Posterior cingulate gyrus (tissue), 11 donors: Measurements from ENCODE around the gene GUK1.
A peak's percentile ranks its signal among the peaks of the same experiment; 100 is the strongest.

Source experiments
- DNase-seq, 10 donors: peaks; one replicate each; pipeline versions ENCODE4 v3.0.0 to v3.0.0-alpha.2; 2020 to 2021; ENCODE audit warnings: mixed read lengths in 3 of 10
- intact Hi-C: fragments of 100-400 bp; cut with DNase I; formaldehyde crosslinking; loops from one replicate; pipeline ENCODE4 v1.15.1; 2023

Gene GUK1

GRCh38 chr1:228146417-228147150 lies 6.5 kb downstream of the GUK1 start:
- intact Hi-C loops = loop anchor here (10.0 kb wide), 1 partner anchor 258 kb away; the partner anchor contains the start of gene TRIM11
- DNase-seq = peak in 2 of 10 donors; percentile 43 to 75

- intact Hi-C loops = loop anchor here (10.0 kb wide), 1 partner anchor 258 kb away; the partner anchor contains the start of gene TRIM11
- DNase-seq = peak in 2 of 10 donors; percentile 42 to 80
Observed at GRCh38 chr1:228147151-228147693, 7.1 kb downstream of the GUK1 start.

GRCh38 chr1:228147768-228148167 lies 7.7 kb downstream of the GUK1 start:
- intact Hi-C loops = loop anchor here (10.0 kb wide), 1 partner anchor 257 kb away; the partner anchor contains the start of gene TRIM11
- DNase-seq = no peak

GRCh38 chr1:228148196-228148861 lies 8.2 kb downstream of the GUK1 start:
- DNase-seq = peak in 1 of 10 donors; percentile 79
- intact Hi-C loops = loop anchor here (10.0 kb wide), 1 partner anchor 256 kb away; the partner anchor contains the start of gene TRIM11

GRCh38 chr1:228148935-228149405 lies 8.9 kb downstream of the GUK1 start:
- intact Hi-C loops = loop anchor here (10.0 kb wide), 1 partner anchor 256 kb away; the partner anchor contains the start of gene TRIM11
- DNase-seq = peak in 3 of 10 donors; percentile 47 to 74 (median 73)

- intact Hi-C loops = loop anchor here (10.0 kb wide), 1 partner anchor 255 kb away; the partner anchor contains the start of gene TRIM11
- peak in 8 of 10 donors; percentile 53 to 95 (median 63) for DNase-seq
Observed at GRCh38 chr1:228149406-228150119, 9.5 kb downstream of the GUK1 start, which contains the start of gene GJC2. GJC2 (plus strand) TSS chr1:228149930; CDS start chr1:228157759, 7,829 bp downstream.

- intact Hi-C loops = no loop called here
Observed at GRCh38 chr1:228150120-228150460, 10.0 kb downstream of the GUK1 start.

GRCh38 chr1:228150461-228151179 lies 10.5 kb downstream of the GUK1 start:
- intact Hi-C loops = no loop called here
- DNase-seq = peak in 7 of 10 donors; percentile 48 to 95 (median 78)

More at GRCh38 chr1:228150120-228150460, 10.0 kb downstream of the GUK1 start:
- peak in 4 of 10 donors; percentile 37 to 89 (median 52) for DNase-seq

GRCh38 chr1:228151180-228151925 lies 11.3 kb downstream of the GUK1 start:
- intact Hi-C loops = no loop called here
- peak in 4 of 10 donors; percentile 8 to 82 (median 72) for DNase-seq

GRCh38 chr1:228152097-228152917 lies 12.2 kb downstream of the GUK1 start:
- intact Hi-C loops = no loop called here
- peak in 5 of 10 donors; percentile 6 to 77 (median 50) for DNase-seq

GRCh38 chr1:228152918-228153258 lies 12.8 kb downstream of the GUK1 start:
- DNase-seq = peak in 3 of 10 donors; percentile 6 to 43 (median 19)
- intact Hi-C loops = no loop called here

GRCh38 chr1:228154021-228154669 lies 14.1 kb downstream of the GUK1 start:
- DNase-seq = peak in 5 of 10 donors; percentile 5 to 57 (median 30)
- intact Hi-C loops = no loop called here

GRCh38 chr1:228154670-228155571 lies 14.8 kb downstream of the GUK1 start:
- peak in 4 of 10 donors; percentile 7 to 61 (median 52) for DNase-seq

GRCh38 chr1:228155596-228156514 lies 15.8 kb downstream of the GUK1 start:
- intact Hi-C loops = no loop called here
- peak in 4 of 10 donors; percentile 4 to 69 (median 50) for DNase-seq

More at GRCh38 chr1:228154670-228155571, 14.8 kb downstream of the GUK1 start:
- intact Hi-C loops = no loop called here

- intact Hi-C loops = no loop called here
- peak in 3 of 10 donors; percentile 21 to 58 (median 50) for DNase-seq
Observed at GRCh38 chr1:228156515-228156881, 16.4 kb downstream of the GUK1 start.
